SK-N-SH (cell line): Measurements from ENCODE around the gene RAB24.

Source experiments
- EP300 ChIP-seq, 2 experiments: IDR thresholded peaks; 2 replicates each; pipeline versions ENCODE4 v1.4.0 to v1.6.1; 2012; ENCODE audit warnings: borderline replicate concordance in 1 of 2, low read depth in 1 of 2, low read length in 1 of 2
- EZH2phosphoT487 ChIP-seq: fragments of 200-600 bp; sonication (generic); IDR thresholded peaks from 2 replicates; pipeline ENCODE4 v1.6.1; 2017; ENCODE audit warnings: low read depth, mixed run types, mild to moderate bottlenecking, antibody characterized with exemption, moderate library complexity, borderline replicate concordance
- FOXJ3 ChIP-seq: sonication (generic); formaldehyde crosslinking; IDR thresholded peaks from 2 replicates; pipeline ENCODE4 v1.5.1; 2020; ENCODE audit warnings: mild to moderate bottlenecking, missing genetic modification reagents
- JUND ChIP-seq: IDR thresholded peaks from 2 replicates; pipeline ENCODE4 v1.4.0; 2012
- NFIC ChIP-seq: IDR thresholded peaks from 2 replicates; pipeline ENCODE4 v1.4.0; 2012; ENCODE audit warnings: borderline replicate concordance
- POLR2AphosphoS5 ChIP-seq: IDR thresholded peaks from 2 replicates; pipeline ENCODE4 v1.6.1; 2012; ENCODE audit warnings: low read depth, low read length
- RAD21 ChIP-seq: IDR thresholded peaks from 2 replicates; pipeline ENCODE4 v1.6.1; 2012; ENCODE audit warnings: mild to moderate bottlenecking, low read length
- RCOR1 ChIP-seq: fragments of 150-350 bp; IDR thresholded peaks from 2 replicates; pipeline ENCODE4 v1.6.1; 2017; ENCODE audit warnings: antibody characterized with exemption, low read length
- RFX5 ChIP-seq: IDR thresholded peaks from 2 replicates; pipeline ENCODE4 v1.6.1; 2012; ENCODE audit warnings: mild to moderate bottlenecking, improper control_type of control experiment, low read length
- RXRA ChIP-seq: IDR thresholded peaks from 2 replicates; pipeline ENCODE4 v1.4.0; 2012; ENCODE audit warnings: low read depth, mild to moderate bottlenecking, borderline replicate concordance
- SMC3 ChIP-seq: IDR thresholded peaks from 2 replicates; pipeline ENCODE4 v1.6.1; 2012; ENCODE audit warnings: low read depth, low read length, improper control_type of control experiment
- TF ChIP-seq, protein P1 (sequence below): fragments of 200-600 bp; sonication (generic); IDR thresholded peaks from 2 replicates; pipeline ENCODE4 v1.6.1; 2017; ENCODE audit warnings: antibody characterized with exemption, mild to moderate bottlenecking, moderate library complexity
- TF ChIP-seq, protein P2 (sequence below): IDR thresholded peaks from 2 replicates; pipeline ENCODE4; 2012

DNA sequence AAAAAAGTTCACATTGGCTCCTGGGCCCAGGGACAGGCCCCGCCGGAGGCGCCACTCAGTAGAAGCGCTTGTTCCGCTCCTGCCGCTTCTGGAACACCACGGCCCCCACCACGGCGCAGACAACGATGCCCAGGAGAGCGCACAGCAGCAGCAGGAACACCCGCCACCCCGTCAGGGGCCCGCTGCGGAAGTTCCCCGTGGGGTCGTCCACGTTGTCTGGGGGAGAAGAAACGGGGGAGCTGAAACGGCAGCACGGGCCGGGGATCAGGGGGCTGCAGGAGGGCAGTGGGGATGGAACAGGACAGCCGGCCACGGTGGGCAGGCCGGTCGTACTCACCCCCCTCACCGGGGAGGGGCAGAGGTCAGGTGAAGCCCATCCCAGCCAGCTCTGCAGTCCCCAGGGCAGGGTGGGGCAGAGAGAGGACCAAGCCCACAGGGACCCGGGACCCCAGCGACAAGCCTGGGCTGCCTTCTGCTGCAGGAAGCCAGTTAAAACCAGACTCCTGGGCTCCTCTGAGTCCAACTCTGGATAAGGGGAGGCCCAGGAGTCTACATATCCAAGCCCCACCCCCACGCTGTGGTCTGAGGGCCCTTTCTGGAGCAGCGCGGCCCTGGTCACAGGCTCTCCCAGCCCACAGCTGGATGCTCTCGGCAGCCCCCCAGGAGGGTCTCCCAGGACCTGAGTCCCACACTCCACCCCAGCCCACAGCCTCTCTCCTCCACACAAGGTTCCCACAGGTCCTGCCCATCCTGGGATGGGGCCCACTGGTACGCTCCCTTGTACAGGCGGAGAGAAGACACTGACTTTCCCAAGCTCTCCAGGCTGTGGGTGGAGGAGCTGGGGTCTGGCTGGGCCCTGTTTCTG is 28.7 kb upstream of the RAB24 start:
- TF ChIP-seq, protein P1, sequence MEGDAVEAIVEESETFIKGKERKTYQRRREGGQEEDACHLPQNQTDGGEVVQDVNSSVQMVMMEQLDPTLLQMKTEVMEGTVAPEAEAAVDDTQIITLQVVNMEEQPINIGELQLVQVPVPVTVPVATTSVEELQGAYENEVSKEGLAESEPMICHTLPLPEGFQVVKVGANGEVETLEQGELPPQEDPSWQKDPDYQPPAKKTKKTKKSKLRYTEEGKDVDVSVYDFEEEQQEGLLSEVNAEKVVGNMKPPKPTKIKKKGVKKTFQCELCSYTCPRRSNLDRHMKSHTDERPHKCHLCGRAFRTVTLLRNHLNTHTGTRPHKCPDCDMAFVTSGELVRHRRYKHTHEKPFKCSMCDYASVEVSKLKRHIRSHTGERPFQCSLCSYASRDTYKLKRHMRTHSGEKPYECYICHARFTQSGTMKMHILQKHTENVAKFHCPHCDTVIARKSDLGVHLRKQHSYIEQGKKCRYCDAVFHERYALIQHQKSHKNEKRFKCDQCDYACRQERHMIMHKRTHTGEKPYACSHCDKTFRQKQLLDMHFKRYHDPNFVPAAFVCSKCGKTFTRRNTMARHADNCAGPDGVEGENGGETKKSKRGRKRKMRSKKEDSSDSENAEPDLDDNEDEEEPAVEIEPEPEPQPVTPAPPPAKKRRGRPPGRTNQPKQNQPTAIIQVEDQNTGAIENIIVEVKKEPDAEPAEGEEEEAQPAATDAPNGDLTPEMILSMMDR = no peak
- TF ChIP-seq EZH2phosphoT487 (no peak), JUND (no peak), RCOR1 (no peak), EP300 (IDR thresholded peaks at IDR 0.05; ENCODE audit: borderline replicate concordance in 1 of 2, low read depth in 1 of 2, low read length in 1 of 2) (no peak), SMC3 (no peak), RFX5 (no peak), NFIC (no peak), RAD21 (no peak), RXRA (no peak), FOXJ3 (CRISPR knock-in tag) (no peak), POLR2AphosphoS5 (no peak)
- TF ChIP-seq, protein P2, sequence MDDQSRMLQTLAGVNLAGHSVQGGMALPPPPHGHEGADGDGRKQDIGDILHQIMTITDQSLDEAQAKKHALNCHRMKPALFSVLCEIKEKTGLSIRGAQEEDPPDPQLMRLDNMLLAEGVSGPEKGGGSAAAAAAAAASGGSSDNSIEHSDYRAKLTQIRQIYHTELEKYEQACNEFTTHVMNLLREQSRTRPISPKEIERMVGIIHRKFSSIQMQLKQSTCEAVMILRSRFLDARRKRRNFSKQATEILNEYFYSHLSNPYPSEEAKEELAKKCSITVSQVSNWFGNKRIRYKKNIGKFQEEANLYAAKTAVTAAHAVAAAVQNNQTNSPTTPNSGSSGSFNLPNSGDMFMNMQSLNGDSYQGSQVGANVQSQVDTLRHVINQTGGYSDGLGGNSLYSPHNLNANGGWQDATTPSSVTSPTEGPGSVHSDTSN = no peak
